Inferior parietal cortex (tissue), 1 donor: Measurements from ENCODE around the gene SERTAD1.

Source experiments
- DNase-seq: peaks from one replicate; pipeline ENCODE4 v3.0.0-alpha.2; 2016; ENCODE audit errors: extremely low spot score

The SERTAD1 gene

DNA sequence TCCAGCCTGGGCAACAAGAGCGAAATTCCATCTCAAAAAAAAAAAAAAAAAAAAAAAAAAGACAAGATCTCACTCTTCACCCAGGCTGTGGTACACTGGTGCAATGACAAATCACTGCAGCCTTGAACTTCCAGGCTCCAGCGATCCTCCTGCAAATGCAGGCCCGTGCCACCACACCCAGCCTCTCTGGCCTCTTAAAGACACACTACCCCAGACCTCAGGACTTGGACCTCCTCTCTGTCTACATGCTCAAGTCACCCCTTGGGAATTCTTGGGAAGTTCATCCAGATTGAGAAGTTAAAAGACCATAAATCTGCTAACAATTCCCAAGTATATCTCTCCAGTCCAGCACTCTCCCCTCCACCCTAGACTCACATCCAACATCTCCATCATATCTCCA lies 25.2 kb downstream of the SERTAD1 start:
- DNase-seq: no peak

DNA sequence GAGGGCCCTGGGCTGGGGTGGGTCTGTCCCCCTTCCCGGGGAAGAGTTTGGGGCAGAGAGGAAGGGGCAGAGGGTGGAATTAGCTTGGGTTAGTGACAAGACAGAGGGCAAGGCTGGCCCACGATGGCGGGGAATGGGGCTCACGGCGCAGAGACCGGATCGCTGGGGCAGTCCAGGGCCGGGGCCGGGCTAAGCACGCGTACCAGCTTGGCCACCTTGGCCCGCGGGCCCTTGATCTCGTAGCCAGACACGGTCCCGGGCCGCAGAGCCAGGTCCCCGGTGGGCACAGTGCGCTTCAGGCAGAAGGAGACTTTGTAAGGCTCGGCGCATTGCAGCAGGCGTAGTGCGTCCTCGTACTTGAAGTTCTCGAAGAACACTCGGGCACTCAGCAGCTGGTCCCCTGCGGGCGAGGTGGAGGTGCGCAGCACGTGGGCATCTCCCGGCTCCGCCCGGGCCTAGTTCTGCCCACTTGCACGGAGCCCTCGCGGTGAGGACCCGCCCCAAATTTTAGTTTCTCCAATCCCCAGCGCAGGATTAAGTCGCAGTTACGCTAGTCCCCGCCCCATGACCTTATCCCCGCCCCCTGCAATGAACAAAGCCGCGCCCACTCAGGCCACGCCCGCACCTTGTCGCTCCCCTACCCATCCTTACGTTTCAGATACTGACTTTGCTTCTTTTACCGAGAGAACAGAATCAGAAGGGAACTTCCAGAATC lies 27.2 kb downstream of the SERTAD1 start:
- no peak for DNase-seq

DNA sequence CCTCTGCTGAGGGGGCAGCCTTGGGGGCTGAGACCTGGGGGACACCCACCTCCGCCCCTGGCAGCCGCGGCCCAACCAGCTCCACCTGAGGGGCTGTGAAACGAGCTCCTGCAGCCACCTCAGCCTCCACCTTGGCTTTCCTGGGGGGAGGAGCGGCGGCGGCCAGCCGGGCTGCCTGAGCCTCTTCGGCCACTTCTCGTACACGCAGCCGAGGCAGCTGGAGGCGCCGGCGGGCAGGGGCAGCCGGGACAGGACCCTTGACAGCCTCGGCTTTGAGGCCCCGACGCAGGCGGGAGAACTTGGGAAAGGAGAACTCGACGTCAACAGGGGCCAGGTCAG lies 28.3 kb downstream of the SERTAD1 start:
- DNase-seq: no peak

DNA sequence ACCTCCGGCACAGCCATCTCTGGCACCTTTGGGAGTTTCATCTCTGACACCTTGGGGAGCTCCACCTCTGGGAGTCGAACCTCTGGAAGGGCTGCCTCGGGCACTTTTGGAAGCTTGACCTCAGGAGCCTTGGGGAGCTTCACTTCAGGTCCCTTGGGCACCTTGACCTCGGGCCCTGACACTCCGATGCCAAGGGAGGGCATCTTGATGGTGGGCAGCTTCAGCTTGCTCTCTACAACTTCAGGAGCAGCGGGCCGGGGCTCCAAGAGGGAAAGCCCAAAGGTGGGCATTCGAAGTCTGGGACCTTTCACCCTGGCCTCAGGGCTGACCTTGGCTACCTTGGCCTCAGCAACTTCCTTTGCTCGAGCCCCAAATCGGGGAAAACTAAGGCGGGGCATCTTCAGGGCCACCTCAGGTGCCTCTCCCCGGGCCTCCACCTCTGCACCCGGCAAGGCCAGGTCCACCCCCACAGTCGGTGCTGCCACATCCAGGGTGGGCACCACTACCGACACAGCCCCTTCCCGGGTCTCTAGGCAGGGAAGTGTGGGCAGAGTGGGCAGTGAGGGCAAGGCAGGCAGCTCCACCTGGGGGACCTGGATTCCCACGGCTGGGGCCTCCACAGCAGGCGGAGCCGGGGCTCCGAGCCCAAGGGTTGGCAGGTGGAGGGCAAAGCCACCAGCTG lies 28.8 kb downstream of the SERTAD1 start:
- DNase-seq: no peak

DNA sequence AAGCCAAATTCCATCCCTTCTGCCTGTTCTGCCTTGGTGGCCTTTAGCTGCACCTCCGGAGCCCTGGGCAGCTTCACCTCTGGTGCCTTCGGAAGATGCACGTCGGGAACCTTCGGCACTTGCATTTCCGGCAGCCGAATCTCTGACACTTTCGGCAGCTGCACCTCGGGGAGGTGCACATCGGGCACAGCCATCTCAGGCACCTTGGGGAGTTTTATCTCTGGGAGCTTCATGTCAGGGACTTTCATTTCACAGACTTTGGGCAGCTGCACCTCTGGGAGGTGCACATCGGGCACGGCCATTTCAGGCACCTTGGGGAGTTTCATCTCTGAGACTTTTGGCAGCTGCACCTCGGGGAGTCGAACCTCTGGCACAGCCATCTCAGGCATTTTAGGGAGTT lies 29.8 kb downstream of the SERTAD1 start:
- no peak for DNase-seq

DNA sequence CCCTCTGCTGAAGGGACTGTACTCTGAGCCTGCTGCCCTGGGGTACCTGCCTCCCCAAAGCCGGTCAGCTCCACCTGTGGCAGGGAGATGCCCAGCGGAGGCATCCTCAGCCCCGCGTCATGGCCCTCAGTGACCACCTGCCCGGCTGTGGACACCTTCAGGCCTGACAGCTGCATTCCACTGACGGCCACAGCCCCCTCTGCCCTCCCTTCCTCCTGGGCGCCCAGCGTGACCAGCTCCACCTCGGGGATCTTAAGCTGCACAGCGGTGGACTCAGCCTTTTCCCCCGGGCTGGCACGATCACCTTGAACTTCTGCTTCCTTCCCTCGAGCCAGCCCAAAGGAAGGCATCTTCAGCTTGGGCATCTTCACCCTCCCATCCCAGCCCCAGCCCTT lies 31.0 kb downstream of the SERTAD1 start:
- DNase-seq: no peak

DNA sequence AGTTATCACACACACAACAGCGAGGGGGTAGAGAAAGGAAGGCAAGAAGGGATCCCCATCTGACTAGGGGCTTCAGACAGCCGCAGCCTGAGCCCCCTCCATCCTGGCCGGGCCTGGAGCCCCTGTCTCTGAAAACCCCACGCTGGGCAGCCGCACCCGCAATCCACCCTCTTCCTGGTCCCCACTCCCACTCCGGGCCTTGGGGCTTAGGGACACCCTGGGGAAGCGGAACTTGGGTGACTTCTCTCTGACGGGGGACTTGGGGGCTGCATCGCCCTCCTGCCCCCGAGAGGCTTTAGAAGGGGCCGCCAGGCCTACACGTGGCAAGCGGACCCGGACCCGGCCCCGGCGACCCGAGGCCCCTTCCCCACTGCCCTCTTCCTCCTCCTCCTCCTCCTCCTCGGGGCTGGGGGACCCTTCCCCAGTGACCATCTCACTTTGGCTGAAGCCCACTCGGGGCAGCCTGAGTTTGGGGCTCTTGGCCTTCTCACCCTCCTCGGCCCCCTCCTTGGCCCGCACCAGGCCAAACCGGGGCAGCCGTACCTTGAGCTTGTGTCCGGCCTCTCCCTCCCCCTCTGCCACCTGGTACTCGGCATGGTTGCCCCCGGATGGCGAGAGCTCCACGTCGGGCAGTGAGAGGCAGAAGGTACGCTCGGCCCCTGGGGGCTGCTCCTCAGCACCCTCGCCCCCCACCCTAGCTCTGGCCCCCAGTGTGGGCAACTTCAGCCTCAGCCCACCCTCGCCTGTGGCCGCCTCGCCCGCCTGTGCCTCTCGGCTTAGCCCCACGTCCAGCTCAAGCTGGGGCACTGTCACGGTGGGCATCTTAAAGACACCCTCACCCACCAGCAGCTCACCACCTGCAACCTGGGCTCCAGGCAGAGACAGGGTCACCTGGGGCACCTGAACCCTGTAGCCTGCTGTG lies 31.6 kb downstream of the SERTAD1 start:
- DNase-seq: no peak

DNA sequence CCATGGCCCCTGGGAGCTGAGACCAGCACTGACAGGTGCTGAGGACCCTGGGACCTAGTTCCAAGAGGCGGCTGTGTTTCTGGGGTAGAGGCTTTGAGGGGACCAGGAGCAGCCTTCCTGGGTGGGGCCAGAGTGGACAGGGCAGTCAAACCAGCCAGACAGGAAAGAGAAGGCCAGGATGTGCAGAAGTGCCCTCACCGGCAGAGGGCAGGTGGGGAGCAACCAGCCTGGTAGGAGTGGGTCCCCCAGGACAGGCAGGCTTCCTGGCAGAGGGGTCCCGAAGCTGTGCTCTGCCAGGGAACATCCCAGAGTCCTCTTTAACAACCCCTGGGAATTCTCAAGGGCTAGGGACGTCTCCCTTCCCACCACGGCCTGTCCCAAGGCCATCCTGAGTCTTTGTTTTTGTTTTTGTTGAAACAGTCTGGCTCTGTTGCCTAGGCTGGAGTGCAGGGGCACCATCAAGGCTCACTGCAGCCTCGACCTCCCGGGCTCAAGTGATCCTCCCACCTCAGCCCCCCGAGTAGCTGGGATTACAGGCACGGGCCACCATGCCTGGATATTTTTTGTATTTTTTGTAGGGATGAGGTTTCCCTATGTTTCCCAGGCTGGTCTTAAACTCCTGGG lies 32.8 kb downstream of the SERTAD1 start:
- no peak for DNase-seq

DNA sequence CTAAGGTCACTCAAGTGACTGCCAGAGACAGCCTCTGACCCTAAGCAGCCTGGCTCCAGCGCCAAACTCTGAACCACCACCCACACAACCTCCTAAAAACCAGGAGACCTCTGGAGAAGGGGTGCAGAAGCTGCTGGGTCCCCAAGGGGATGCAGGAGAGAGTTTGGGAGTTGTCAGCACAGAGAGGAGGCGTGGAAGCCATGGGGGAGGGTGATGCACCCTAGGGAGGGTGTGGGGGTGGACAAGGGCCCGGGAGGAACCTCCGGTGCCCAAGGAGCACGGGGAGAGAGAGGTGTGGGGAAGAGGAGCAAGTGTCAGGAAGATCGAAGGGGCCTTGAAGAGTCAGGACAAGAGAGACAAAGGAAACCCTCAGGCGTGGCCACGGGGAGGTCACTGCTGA lies 33.7 kb downstream of the SERTAD1 start:
- DNase-seq: no peak

DNA sequence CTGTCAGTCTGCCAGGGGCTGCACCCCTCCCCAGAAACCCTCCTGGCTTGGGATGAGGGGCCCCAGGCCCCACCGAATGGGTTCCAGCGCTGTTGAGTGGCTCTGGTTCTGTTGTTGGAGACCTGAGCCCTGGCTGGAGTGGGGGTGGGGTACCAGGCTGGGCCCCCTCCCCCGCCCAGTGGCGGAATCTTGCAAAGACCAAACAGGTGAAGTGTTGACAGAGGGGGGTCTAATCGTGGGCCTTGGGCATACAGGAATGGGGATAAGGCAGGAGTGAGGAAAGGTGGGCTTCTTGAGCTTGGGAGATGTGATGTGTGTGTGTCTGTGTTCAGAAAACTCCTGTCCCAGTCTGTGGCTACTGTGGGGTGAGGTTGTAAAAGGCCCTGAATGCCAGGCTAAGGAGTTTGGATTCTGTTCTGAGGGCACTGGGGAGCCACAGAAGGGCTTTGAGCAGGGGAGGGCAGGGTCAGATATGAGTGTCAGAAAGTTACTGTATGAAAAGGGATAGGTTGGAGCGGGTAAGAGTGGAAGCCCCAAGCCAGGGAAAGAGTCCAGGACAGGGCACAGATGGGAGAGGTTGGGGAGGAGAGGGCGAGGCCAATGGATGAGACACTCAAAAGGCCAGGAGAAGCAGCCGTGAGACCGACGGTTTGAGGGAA lies 35.6 kb downstream of the SERTAD1 start, which contains the start of gene HIPK4:
HIPK4 (minus strand) TSS at position 98 of the 659 bp plus-strand sequence. CDS start 279 bp downstream, outside the sequence.
- no peak for DNase-seq

DNA sequence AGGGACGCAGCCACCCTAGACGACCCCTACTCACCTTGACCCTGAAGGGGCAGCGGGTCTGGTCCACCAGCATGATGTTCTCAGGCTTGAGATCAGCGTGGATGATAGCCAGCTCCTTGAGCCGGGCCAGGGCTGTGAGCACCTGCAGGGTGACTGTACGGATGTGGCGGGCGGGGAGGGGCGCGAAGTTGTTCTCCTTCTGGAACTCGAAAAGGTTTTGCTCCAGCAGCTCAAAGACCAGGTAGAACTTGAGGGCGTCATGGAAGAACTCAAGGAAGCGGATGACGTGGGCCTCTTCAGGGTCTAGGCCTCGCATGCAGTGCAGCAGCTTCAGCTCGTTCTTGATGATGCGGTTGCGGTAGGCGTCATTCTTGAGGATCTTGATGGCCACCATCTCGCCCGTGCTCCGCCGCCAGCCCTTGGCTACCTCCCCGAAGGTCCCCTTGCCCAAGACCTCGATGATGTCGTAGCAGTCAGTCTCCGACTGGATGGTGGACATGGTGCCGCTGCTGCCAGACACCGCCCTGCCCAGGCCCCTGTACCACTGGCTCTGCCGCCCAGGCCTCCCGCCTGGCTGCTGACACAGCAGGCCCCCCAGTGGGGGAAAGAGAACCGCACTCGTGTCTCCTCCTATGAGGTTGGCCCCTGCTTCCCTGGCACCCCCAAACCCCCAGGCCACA lies 36.2 kb downstream of the SERTAD1 start:
- DNase-seq: no peak

DNA sequence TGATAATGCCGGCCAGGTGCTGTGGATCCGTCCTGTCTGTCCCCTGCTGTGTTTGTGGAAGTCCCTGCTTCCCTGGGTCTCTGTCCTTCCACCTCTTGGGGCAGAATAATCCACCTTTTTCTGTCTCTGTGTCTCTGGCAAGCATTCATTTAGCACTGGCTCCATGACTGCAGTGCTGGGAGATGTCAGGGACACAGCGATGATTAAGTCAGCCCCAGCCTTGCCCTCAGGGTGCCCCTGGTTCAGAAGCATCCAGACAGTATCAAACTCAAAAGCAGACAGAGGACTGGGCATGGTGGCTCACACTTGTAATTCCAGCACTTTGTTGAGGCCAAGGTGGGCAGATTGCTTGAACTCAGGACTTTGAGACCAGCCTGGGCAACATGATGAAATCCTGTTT lies 37.3 kb downstream of the SERTAD1 start:
- DNase-seq: no peak

DNA sequence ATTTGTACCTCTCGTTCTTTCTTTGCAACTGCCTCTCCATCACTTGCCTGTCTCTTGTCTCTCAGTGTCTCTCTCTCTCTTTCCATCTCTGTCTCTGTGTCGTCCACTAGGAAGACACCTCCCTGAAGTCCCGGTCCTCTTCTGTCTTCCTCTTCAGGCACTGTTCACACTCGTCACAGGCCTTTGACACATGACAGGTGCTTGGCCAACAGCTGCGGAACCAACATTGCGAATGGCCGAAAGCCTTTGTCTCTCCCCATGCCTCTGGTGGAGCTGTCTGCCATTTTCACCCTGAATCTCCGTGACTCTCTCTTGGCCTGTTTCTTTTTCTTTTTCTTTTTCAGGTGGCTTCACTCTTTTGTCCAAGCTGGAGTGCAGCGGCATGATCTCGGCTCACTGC lies 38.6 kb downstream of the SERTAD1 start:
- no peak for DNase-seq

DNA sequence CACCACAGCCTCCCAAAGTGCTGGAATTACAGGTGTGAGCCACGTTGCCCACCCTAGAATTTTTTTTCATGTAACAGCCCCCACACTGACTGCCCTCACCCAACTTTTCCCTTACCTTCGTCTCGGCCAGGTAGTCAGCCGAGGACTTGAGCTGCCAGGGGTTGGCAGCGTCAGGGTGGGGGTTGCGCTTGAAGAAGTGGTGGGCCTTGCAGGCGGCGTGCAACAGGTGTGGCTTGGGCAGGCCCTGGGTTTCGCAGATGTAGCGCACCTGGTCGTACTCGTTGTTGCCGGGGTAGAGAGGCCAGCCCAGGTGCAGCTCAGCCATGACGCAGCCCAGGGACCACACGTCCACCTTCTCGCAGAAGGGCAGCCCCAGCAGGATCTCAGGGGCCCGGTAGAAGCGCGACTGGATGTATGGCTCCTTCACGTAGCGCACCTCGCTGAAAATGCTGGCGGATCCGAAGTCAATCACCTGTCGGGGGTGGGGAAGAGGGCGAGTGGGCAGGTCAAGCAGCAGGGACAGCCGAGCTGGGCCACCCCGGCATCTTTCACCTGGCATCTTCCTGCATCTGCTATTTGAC lies 42.0 kb downstream of the SERTAD1 start:
- no peak for DNase-seq

DNA sequence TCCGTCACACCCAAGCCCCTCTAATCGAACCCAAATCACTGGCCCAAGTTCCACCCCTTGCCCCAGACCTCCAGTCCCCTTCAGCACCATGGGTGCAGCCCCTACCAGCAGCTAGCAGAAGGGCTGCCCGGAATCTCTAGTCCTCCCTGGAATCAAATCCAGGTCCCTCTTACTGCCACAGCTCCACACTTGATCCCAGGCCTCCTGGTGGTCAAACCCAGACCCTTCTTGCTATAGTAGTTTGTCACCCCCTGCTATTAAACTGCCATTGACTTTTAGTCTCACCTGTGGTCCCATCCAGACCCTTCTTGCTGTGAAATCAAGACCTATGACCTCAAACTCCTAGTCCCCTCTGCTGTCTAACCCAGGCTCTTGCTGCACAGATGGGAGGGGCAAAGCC lies 44.5 kb downstream of the SERTAD1 start:
- no peak for DNase-seq

DNA sequence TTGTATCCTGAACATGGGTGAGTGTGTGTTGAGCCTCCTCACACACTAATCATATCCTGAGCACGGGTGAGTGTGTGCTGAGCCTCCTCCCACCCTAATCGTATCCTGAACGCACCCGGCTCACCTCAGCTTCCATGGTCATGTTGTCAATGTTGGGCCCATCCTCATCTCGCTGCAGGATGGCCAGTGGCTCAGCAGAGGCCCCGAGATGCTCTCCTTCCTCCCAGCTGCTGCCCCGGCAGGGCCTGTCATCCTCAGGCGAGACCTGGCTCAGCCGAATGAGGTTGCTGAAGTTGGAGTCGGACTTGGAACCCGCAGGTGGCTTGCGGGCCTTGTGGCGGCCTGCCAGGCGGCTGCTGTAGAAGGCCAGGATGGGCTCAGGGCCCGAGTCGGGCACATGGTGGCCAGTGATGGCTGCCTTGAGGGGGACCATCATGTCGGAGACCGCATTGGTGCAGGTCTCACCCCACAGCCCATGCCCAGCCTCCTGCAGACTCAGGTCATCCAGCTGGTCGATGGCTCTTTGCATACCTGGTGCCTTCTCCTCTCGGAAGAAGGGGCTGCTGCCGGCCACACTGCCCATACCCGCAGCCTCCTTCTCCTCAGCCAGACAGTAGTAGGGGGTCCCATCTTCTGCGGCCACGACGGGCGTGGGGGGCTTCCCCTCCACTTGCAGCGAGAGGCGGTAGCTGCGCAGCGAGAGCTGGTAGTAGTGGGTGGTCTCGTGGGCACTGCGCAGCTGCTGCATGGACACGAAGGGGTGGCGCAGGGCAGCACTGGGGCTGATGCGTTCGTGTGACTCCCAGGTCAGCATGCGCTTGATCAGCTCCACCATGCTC lies 45.4 kb downstream of the SERTAD1 start:
- no peak for DNase-seq

DNA sequence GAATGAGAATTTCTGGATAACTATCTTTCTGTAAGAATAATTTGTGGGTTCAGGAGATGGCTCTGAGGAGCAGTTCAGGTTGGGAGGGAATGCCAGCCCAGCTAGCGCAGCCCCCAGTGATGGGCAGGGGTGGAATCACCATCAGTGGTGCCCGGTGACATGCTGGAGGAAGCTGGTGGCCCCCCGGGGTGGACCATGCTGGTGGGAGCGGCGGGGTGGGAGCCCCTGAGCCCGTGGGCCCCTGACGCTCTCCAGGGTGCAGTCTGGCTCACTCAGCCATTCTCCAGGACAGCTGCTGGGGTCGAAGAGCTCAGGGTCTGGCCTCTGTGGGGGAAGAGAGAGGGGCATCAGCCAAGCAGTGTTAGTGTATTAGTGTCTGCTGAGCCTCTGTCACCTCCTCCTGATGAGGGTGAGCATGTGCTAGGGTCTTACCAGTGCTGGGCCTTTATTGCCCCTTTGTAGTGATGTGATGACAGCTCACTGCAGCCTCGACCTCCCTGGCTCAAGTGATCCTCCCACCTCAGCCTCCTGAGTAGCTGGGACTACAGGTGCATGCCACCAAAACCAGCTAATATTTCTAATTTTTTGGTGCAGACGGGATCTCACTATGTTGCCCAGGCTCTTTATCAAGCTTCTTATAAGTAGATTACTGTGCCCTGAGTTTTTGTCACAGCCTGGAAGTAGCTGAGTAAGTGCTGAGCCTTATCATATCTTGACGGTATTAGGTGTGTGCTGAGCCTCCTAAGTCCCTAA lies 46.2 kb downstream of the SERTAD1 start:
- DNase-seq: no peak

DNA sequence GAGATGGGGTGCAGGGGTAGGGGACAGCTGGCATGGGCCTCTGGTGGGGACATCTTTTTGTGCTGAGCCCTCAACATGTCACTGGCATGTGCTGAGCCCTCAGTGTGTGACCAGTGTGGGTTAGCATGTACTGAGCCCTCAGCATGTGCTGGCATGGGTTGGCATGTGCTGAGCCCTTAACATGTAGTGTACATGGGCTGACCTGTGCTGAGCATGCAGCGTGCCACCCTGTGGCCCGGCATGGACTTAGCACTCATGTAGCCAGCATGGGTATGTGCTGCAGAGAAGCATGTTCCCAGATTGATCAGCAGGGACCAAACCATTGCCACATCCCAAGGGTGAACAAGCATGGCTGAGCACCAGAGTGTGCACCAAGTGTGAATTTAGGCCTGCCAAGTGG lies 47.3 kb downstream of the SERTAD1 start:
- DNase-seq: no peak

DNA sequence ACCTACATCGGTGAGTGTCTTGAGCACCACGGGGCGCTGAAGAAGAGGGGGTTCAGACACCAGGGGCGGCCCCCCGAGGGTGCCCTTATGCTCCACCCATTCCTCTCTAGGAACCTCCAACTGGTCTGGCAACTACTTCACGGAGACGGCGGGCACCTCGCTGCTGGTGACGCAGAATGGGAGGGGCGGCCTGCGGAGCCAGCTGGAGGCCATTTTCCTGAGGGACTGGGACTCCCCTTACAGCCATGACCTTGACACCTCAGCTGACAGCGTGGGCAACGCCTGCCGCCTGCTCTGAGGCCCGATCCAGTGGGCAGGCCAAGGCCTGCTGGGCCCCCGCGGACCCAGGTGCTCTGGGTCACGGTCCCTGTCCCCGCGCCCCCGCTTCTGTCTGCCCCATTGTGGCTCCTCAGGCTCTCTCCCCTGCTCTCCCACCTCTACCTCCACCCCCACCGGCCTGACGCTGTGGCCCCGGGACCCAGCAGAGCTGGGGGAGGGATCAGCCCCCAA lies 47.9 kb downstream of the SERTAD1 start:
- DNase-seq: no peak
